GM18508 (cell line): ENCODE results near the gene EEPD1.
"Not testable (repeated sequence)": the region's sequence is repeated elsewhere in the genome, so short reads cannot be mapped to it uniquely, and the experiment has no call there.

ENCODE experiments used
- ATAC-seq: cut with Tn5 transposase; IDR thresholded peaks from one replicate; pipeline ENCODE4 v1.9.1; 2021; ENCODE audit warnings: moderate number of reproducible peaks; ENCODE audit not compliant: insufficient read depth, unreplicated experiment

EEPD1 gene

GRCh38 chr7:36312064-36312914, 159.2 kb downstream of the EEPD1 start:
- ATAC-seq, result no peak

- no peak for ATAC-seq
Observed at GRCh38 chr7:36312915-36313334, 159.9 kb downstream of the EEPD1 start.

GRCh38 chr7:36313607-36314006, 160.6 kb downstream of the EEPD1 start:
- no peak for ATAC-seq

- no peak for ATAC-seq
Observed at GRCh38 chr7:36314491-36314890, 161.4 kb downstream of the EEPD1 start.

GRCh38 chr7:36315309-36315944, 162.4 kb downstream of the EEPD1 start:
- ATAC-seq, result no peak

GRCh38 chr7:36316319-36316718, 163.3 kb downstream of the EEPD1 start:
- ATAC-seq, result no peak

GRCh38 chr7:36317276-36317675, 164.2 kb downstream of the EEPD1 start:
- ATAC-seq, result no peak

- no peak for ATAC-seq
Observed at GRCh38 chr7:36318116-36318515, 165.1 kb downstream of the EEPD1 start.

- not testable (repeated sequence) for ATAC-seq
Observed at GRCh38 chr7:36321284-36321683, 168.2 kb downstream of the EEPD1 start.

GRCh38 chr7:36336390-36336789, 183.3 kb downstream of the EEPD1 start:
- no peak for ATAC-seq

- no peak for ATAC-seq
Observed at GRCh38 chr7:36338256-36338655, 185.2 kb downstream of the EEPD1 start.

- ATAC-seq, result no peak
Observed at GRCh38 chr7:36343548-36343947, 190.5 kb downstream of the EEPD1 start.

GRCh38 chr7:36344622-36345021, 191.6 kb downstream of the EEPD1 start:
- no peak for ATAC-seq

- no peak for ATAC-seq
Observed at GRCh38 chr7:36346260-36346831, 193.3 kb downstream of the EEPD1 start.

GRCh38 chr7:36348256-36348655, 195.2 kb downstream of the EEPD1 start:
- no peak for ATAC-seq

GRCh38 chr7:36348771-36349170, 195.7 kb downstream of the EEPD1 start:
- ATAC-seq, result no peak

GRCh38 chr7:36349626-36350025, 196.6 kb downstream of the EEPD1 start:
- ATAC-seq, result no peak
